ENCODE results near the gene DEK. TPM values are rescaled to one million over a fixed set of nuclear protein-coding genes. Genes with fewer than 3 reads are reported as not detected.

The DEK gene
- total RNA-seq, 2 experiments from 2014 or later: 235 to 267 TPM

- no peaks in the 10 kb centered on the region for H3K79me2 ChIP-seq (ENCODE audit: insufficient read depth, low read depth, low read length)
- no peak overlapping the region for H3K27ac ChIP-seq (ENCODE audit: low read depth, low read length, poor library complexity, severe bottlenecking)
- ChIA-PET CTCF (ENCODE audit: unreplicated experiment) (no interaction called here), POLR2A (interaction anchor here (0.6 to 1.6 kb wide), 4 partner anchors 12 to 588 kb away, joined by 3 to 5 read pairs (median 4); no protein-coding TSS in a partner anchor)
- H3K4me1 ChIP-seq (ENCODE audit: insufficient read depth, low read length, poor library complexity, severe bottlenecking): no peaks in the 10 kb centered on the region
- 0 out of 2 replicates have a peak, but pooled peaks cover 3% of the 10 kb centered on the region for H3K9me2 ChIP-seq (ENCODE audit: insufficient read depth, low read length)
- H3K36me3 ChIP-seq (ENCODE audit: insufficient read depth, low read length): no peaks in the 10 kb centered on the region
- no peaks in the 10 kb centered on the region for H3K9me3 ChIP-seq (ENCODE audit: low read length)
- H3K4me3 ChIP-seq (ENCODE audit: low read depth, low read length, poor library complexity, severe bottlenecking): no peak overlapping the region
- H3K4me2 ChIP-seq (ENCODE audit: low read length): no peak overlapping the region
- no peak overlapping the region for H2AFZ ChIP-seq (ENCODE audit: low read length)
- no peaks in the 10 kb centered on the region for H4K20me1 ChIP-seq (ENCODE audit: insufficient read depth, low read length)
- BruUV-seq (replicated peaks): no TSS peak
- intact Hi-C loops (cut with micrococcal nuclease; ENCODE audit: unreplicated experiment): no loop called here
- no peak for DNase-seq (ENCODE audit: low spot score)
- TF ChIP-seq CTCF (conservative IDR thresholded peaks at IDR 0.05; ENCODE audit: low read length) (no peak), EZH2phosphoT487 (IDR thresholded peaks at IDR 0.05; ENCODE audit: borderline replicate concordance, low read depth, low read length) (no peak)
Observed at GRCh38 chr6:18289283-18289682, 25.0 kb upstream of the DEK start.

GRCh38 chr6:18284261-18284660 lies 19.9 kb upstream of the DEK start:
- H3K36me3 ChIP-seq (ENCODE audit: insufficient read depth, low read length): no peaks in the 10 kb centered on the region
- no peak overlapping the region for H2AFZ ChIP-seq (ENCODE audit: low read length)
- H3K9me2 ChIP-seq (ENCODE audit: insufficient read depth, low read length): 0 out of 2 replicates have a peak, but pooled peaks cover 3% of the 10 kb centered on the region
- no peaks in the 10 kb centered on the region for H3K4me1 ChIP-seq (ENCODE audit: insufficient read depth, low read length, poor library complexity, severe bottlenecking)
- DNase-seq (ENCODE audit: low spot score): no peak
- H4K20me1 ChIP-seq (ENCODE audit: insufficient read depth, low read length): no peaks in the 10 kb centered on the region
- CTCF ChIA-PET (ENCODE audit: unreplicated experiment): no interaction called here
- POLR2A ChIA-PET: interaction anchor here (0.5 to 1.2 kb wide), 3 partner anchors 26 to 280 kb away, joined by 3 to 4 read pairs (median 3); no protein-coding TSS in a partner anchor
- H3K4me3 ChIP-seq (ENCODE audit: low read depth, low read length, poor library complexity, severe bottlenecking): no peak overlapping the region
- no peaks in the 10 kb centered on the region for H3K9me3 ChIP-seq (ENCODE audit: low read length)
- H3K79me2 ChIP-seq (ENCODE audit: insufficient read depth, low read depth, low read length): no peaks in the 10 kb centered on the region
- no TSS peak for BruUV-seq (replicated peaks)
- H3K4me2 ChIP-seq (ENCODE audit: low read length): no peak overlapping the region
- H3K27ac ChIP-seq (ENCODE audit: low read depth, low read length, poor library complexity, severe bottlenecking): no peak overlapping the region
- TF ChIP-seq EZH2phosphoT487 (IDR thresholded peaks at IDR 0.05; ENCODE audit: borderline replicate concordance, low read depth, low read length) (no peak), CTCF (conservative IDR thresholded peaks at IDR 0.05; ENCODE audit: low read length) (no peak)
- intact Hi-C loops (cut with micrococcal nuclease; ENCODE audit: unreplicated experiment): no loop called here

GRCh38 chr6:18281564-18281963 lies 17.2 kb upstream of the DEK start:
- no peaks in the 10 kb centered on the region for H3K9me2 ChIP-seq (ENCODE audit: insufficient read depth, low read length)

More at GRCh38 chr6:18281564-18281963, 17.2 kb upstream of the DEK start:
- intact Hi-C loops (cut with micrococcal nuclease; ENCODE audit: unreplicated experiment): no loop called here
- H3K27ac ChIP-seq (ENCODE audit: low read depth, low read length, poor library complexity, severe bottlenecking): no peak overlapping the region
- no peaks in the 10 kb centered on the region for H3K36me3 ChIP-seq (ENCODE audit: insufficient read depth, low read length)
- BruUV-seq (replicated peaks): no TSS peak
- no peaks in the 10 kb centered on the region for H3K9me3 ChIP-seq (ENCODE audit: low read length)
- no peak overlapping the region for H3K4me2 ChIP-seq (ENCODE audit: low read length)
- POLR2A ChIA-PET: interaction anchor here (0.7 to 1.2 kb wide), 3 partner anchors 19 to 95 kb away, joined by 4 to 6 read pairs (median 4); no protein-coding TSS in a partner anchor
- TF ChIP-seq CTCF (conservative IDR thresholded peaks at IDR 0.05; ENCODE audit: low read length) (no peak), EZH2phosphoT487 (IDR thresholded peaks at IDR 0.05; ENCODE audit: borderline replicate concordance, low read depth, low read length) (no peak)
- no peak overlapping the region for H2AFZ ChIP-seq (ENCODE audit: low read length)
- H3K4me1 ChIP-seq (ENCODE audit: insufficient read depth, low read length, poor library complexity, severe bottlenecking): no peaks in the 10 kb centered on the region
- no peaks in the 10 kb centered on the region for H4K20me1 ChIP-seq (ENCODE audit: insufficient read depth, low read length)
- CTCF ChIA-PET (ENCODE audit: unreplicated experiment): no interaction called here
- H3K79me2 ChIP-seq (ENCODE audit: insufficient read depth, low read depth, low read length): no peaks in the 10 kb centered on the region
- no peak for DNase-seq (ENCODE audit: low spot score)
- no peak overlapping the region for H3K4me3 ChIP-seq (ENCODE audit: low read depth, low read length, poor library complexity, severe bottlenecking)

Measured in OCI-LY7 (cell line).